Middle frontal gyrus (tissue), 1 donor: ENCODE results near the gene TUBGCP5.

Experiments used
- DNase-seq: peaks from one replicate; pipeline ENCODE4 v3.0.0-alpha.2; 2015; ENCODE audit warnings: low spot score; ENCODE audit errors: extremely low spot score

The TUBGCP5 gene

DNA sequence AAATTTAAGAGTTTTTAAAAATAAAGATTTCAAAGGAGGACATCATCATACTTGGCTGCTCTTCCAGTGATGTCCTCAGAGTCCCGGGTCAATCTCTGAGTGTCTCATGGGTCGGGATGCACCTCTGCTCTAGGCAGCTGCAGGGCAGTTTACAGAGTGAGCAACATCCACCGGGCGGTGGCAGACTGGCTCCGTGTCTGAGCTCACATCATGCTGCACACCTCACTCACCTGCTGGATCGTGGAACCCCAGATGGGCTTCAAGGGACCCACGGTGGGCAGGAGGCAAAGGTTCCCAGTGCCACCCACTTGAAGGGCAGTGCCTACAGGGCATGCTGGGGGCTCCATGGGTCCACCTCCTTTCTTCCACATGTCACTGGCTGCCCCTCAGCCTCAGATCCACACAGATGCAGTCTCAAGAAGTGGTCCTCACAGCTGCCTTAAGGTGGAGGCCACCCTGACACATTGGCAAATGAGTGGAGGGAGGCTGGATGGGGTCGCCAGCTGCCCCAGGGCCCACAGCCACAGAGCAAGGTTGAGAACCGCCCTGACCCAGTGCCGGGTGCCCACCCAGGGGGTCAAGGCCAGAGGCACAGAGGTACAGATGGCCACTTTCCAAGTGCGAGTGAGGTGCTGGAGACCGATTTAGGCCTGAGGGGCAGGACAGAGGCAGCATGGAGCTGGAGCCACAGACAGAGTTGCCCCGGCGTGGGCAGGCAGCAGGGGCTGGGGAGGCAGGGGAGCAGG lies 84.4 kb downstream of the TUBGCP5 start:
- no peak for DNase-seq

DNA sequence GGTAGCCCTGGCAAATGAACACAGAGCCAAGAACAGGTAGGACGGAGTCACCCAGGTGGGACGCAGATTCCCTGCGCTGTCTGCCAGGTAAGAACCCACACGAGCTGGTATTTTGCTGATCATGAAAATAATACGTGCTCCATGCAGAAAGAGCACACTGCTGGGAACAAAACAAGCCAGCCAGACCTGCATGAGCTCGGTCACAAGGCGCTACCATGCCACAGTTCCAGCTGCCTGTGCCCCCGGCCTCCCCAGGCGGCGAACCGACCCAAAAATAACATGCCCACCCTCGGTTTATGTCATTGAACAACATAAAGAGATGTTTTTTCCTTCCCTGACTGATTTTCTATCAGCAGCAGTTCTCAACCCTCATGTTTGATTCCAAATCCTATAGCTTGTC lies 85.0 kb downstream of the TUBGCP5 start:
- no peak for DNase-seq

DNA sequence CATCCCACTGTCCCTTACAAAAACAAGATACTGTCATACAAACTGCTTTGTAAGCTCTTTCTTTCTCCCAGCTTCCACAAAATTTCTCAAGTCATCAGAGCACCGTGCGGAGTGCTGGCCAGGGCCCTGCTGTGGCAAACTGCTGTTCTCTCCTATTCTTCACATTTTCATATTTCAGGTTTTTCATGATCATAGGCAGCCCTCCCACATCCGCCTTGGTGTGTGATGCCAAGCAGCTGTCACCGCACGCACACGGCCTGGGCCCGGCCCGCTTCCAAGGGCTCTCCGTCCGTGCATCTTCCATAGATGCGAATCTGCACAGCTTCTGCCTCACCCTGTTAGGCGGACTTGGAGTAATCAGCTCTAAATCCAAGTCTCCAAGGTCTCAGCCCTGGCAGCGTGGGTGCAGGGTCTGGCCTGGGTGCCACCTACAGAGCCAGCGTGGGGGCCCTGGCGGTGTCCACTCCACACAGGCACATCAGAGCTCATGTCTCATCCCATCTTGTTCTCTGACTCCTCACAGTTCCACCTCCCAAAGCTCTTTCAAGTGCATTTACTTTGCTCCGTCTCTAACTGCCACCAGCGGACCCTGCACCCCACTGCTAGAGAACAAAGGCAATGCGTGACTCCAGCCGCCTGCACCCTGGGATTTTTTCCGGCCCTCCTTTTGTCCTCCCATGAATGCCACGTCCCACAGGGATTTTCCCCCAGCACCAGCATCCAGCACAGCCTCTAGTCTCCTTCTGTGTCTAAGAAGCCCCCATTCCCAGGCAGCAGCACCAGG lies 86.4 kb downstream of the TUBGCP5 start:
- DNase-seq = no peak

DNA sequence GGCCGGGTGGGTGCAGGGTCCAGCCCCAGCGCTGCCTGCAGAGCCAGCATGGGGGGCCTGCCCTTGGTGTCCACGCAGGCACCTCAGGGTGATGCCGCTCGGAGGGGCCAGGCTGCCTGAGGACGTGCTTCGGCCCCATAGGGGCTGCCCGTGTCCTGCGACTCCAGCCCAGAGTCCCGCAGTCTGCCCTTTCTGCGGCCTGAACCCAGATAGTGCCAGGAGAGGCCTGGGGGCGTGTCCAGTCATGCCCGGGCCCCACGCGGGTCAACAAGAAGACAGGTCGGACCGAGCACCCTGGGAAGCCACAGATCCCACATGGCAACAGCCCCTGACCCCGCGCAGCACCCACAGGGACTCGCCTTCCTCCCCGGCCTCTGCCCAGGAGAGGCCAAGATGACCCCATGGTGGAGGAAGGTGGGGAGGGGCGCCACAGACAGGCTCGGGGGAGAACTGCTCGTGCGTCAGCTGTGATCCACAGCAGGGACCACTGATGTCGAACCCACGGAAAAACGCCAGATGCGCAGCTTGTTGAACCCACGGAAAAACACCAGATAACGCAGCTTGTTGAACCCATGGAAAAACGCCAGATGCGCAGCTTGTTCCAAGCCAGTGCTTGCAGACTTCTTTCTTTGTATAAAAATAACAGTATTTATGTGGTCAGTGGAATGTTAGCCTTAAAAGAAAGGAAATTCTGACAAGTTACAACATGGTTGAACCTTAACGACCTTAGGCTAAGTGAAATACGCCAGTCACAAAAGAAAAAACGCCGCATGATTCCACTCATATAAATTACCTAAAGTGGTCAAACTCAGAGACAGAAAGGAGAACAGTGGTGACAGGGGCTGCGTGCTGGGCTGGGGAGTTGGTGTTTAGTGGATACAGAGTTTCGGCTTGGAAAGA lies 87.7 kb downstream of the TUBGCP5 start:
- DNase-seq = no peak

DNA sequence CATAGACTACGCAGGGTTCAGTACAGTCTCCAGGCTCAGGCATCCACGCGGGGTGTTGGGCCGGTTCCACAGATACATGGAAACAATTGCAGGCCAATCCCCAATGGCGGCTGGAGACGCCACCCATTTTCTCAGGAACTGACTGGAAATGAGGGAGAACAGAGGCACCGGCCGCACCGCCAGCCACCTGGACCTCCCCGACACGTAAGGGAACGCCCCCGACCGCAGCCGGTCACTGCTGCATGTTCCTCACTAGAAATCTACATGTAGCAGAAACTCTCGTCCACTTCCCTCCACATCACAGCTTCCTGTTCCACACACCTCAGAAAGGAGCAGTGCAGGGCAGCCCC lies 88.4 kb downstream of the TUBGCP5 start:
- DNase-seq = no peak

DNA sequence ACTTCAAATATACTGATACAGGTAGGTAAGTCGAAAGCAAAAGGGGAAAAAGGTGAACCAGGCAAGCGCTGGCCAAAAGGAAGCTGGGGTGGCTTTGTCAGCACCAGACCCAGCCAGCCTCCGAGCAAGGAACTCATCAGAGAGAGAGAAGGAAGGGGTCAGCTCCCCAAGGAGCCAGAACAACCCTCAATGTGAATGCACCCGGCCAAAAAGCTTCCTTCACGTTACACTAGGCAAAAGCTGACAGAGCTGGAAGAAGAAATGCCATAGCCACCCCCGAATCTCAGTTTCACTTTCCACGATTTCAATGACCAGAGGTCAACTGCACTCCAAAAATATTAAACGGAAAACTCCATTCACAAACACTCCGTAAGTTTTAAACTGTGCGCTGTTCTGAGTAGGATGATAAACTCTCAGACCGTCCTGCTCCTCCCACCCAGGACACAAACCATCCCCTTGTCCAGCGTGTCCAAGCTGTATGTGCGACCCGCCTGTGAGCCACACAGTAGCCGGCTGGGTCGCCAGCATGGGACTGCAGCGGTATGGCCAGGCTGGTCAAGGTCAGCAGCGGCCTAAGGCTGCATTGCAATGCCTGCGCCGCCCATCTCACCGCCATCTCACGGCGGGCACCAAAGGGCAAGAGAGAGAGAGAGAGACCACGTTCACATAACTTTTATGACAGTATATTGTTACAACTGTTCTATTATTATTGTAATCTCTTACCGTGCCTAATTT lies 88.9 kb downstream of the TUBGCP5 start:
- DNase-seq = no peak
